Osteoblast (primary cell): ENCODE measurements around the gene TRIP6. TPM values are rescaled to one million over a fixed set of nuclear protein-coding genes. Genes with fewer than 3 reads are reported as not detected.

Source experiments
- DNase-seq: peaks from one replicate; pipeline ENCODE4 v3.0.0; 2011; ENCODE audit warnings: low spot score, mixed read lengths; ENCODE audit not compliant: insufficient read length; ENCODE audit errors: missing footprints
- H2AFZ ChIP-seq: 2 replicates; pipeline ENCODE4 v1.6.0; 2011; ENCODE audit warnings: mild to moderate bottlenecking, low read length
- H3K27ac ChIP-seq: 2 replicates; pipeline ENCODE4 v1.5.1; 2011; ENCODE audit warnings: mild to moderate bottlenecking, low read depth, low read length, moderate library complexity
- H3K27me3 ChIP-seq: 2 replicates; pipeline ENCODE4 v1.6.0; 2012; ENCODE audit warnings: mild to moderate bottlenecking, control low read depth, inconsistent platforms, low read length, moderate library complexity; ENCODE audit not compliant: insufficient read depth
- H3K36me3 ChIP-seq: 2 replicates; pipeline ENCODE4 v1.5.1; 2011; ENCODE audit warnings: mild to moderate bottlenecking, low read length, control low read depth, moderate library complexity; ENCODE audit not compliant: insufficient read depth
- H3K4me1 ChIP-seq: 2 replicates; pipeline ENCODE4 v1.5.1; 2011; ENCODE audit warnings: mild to moderate bottlenecking, low read length, control low read depth, moderate library complexity; ENCODE audit not compliant: insufficient read depth
- H3K4me2 ChIP-seq: 2 replicates; pipeline ENCODE4 v1.6.0; 2011; ENCODE audit warnings: mild to moderate bottlenecking, low read length; ENCODE audit not compliant: insufficient read depth
- H3K4me3 ChIP-seq: fragments of 200-600 bp; sonication (generic); 3 replicates; pipeline ENCODE4 v1.5.1; 2012; ENCODE audit warnings: mild to moderate bottlenecking, low read length, inconsistent platforms; ENCODE audit not compliant: insufficient read depth
- H3K79me2 ChIP-seq: 2 replicates; pipeline ENCODE4 v1.6.0; 2012; ENCODE audit warnings: mild to moderate bottlenecking, low read length, control low read depth, inconsistent platforms; ENCODE audit not compliant: insufficient read depth
- H3K9me3 ChIP-seq: 2 replicates; pipeline ENCODE4 v1.5.1; 2011; ENCODE audit warnings: low read depth, low read length, control low read depth
- H4K20me1 ChIP-seq: 2 replicates; pipeline ENCODE4 v1.6.0; 2012; ENCODE audit warnings: mild to moderate bottlenecking, low read length, control low read depth; ENCODE audit not compliant: insufficient read depth
- CTCF ChIP-seq: IDR thresholded peaks from 2 replicates; pipeline ENCODE4 v1.5.1; 2011; ENCODE audit warnings: mild to moderate bottlenecking, low read depth, low read length, moderate library complexity; ENCODE audit errors: extremely low read depth
- total RNA-seq: library from RNA; depleted of rRNA; stranded (reverse); fragments of >200 nt; gene quantifications from 2 replicates; pipeline ENCODE4 v1.2.3, GENCODE V29; 2012

Gene TRIP6
- total RNA-seq, 1 donor: 115 TPM

GRCh38 chr7:100827330-100828226 lies 39.6 kb upstream of the TRIP6 start, which contains the start of gene EPHB4:
Gene EPHB4 (minus strand): TSS chr7:100827523. CDS start chr7:100827030, 493 bp downstream.
- Histone ChIP-seq H3K9me3 (no peaks in the 10 kb centered on the region), H3K4me2 (peak within 1 kb of the TSS; percentile 80), H2AFZ (peak within 1 kb of the TSS; percentile 92), H3K4me3 (peak within 1 kb of the TSS; percentile 77), H3K4me1 (peaks cover 19% of the 10 kb centered on the region), H3K27ac (no peak within 1 kb of the TSS), H3K79me2 (peaks cover 11% of the 10 kb centered on the region), H3K27me3 (no peaks in the 10 kb centered on the region), H4K20me1 (peaks cover 3% of the 10 kb centered on the region), H3K36me3 (no peaks in the 10 kb centered on the region)
- TF ChIP-seq CTCF: peak; percentile 32
- peak; percentile 94 for DNase-seq

GRCh38 chr7:100829150-100829716 lies 38.0 kb upstream of the TRIP6 start:
- Histone ChIP-seq H3K9me3 (no peaks in the 10 kb centered on the region), H4K20me1 (peaks cover 1% of the 10 kb centered on the region), H3K36me3 (no peaks in the 10 kb centered on the region), H3K4me2 (no peak overlapping the region), H3K79me2 (peaks cover 11% of the 10 kb centered on the region), H2AFZ (no peak overlapping the region), H3K4me3 (no peak overlapping the region), H3K27ac (no peak overlapping the region), H3K4me1 (peaks cover 19% of the 10 kb centered on the region), H3K27me3 (no peaks in the 10 kb centered on the region)
- TF ChIP-seq CTCF: no peak
- DNase-seq: peak; percentile 49

- Histone ChIP-seq H4K20me1 (no peaks in the 10 kb centered on the region), H3K9me3 (no peaks in the 10 kb centered on the region), H3K79me2 (peaks cover 9% of the 10 kb centered on the region)
Observed at GRCh38 chr7:100830396-100830795, 36.8 kb upstream of the TRIP6 start.

More at GRCh38 chr7:100830396-100830795, 36.8 kb upstream of the TRIP6 start:
- Histone ChIP-seq H2AFZ (no peak overlapping the region), H3K36me3 (no peaks in the 10 kb centered on the region), H3K4me1 (peaks cover 12% of the 10 kb centered on the region), H3K4me3 (no peak overlapping the region), H3K27me3 (no peaks in the 10 kb centered on the region), H3K27ac (no peak overlapping the region), H3K4me2 (no peak overlapping the region)
- no peak for TF ChIP-seq CTCF
- DNase-seq: peak; percentile 17
